SKM-1 treated with dmso at 0.1 percent for 144 hours (cell line): ENCODE measurements around the gene PMEL.
"Not testable (repeated sequence)": the region's sequence is repeated elsewhere in the genome, so short reads cannot be mapped to it uniquely, and the experiment has no call there.

Experiments used
- DNase-seq: peaks from one replicate; lab custom pipeline; 2025; ENCODE audit not compliant: unreplicated experiment; lab: John Stamatoyannopoulos, UW

Gene PMEL

GRCh38 chr12:55983232-55983842 is 17.5 kb upstream of the PMEL start:
- DNase-seq = peak; percentile 31

GRCh38 chr12:55982319-55982936 is 16.6 kb upstream of the PMEL start:
- no peak for DNase-seq

DNA sequence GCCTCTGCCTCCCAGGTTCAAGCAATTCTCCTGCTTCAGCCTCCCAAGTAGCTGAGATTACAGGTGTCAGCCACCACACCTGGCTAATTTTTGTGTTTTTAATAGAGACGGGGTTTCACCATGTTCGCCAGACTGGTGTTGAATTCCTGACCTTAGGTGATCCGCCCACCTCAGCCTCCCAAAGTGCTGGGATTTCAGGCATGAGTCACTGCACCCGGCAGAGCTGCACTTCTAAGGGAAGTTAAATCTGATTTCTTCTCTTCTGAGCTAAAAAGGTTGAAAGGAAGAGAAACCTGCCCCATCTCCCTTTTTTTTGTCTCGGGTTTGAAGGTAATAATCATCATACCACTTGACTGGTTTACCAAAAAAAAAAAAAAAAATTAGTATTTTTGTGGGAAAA is 16.0 kb upstream of the PMEL start:
- DNase-seq = not testable (repeated sequence)

DNA sequence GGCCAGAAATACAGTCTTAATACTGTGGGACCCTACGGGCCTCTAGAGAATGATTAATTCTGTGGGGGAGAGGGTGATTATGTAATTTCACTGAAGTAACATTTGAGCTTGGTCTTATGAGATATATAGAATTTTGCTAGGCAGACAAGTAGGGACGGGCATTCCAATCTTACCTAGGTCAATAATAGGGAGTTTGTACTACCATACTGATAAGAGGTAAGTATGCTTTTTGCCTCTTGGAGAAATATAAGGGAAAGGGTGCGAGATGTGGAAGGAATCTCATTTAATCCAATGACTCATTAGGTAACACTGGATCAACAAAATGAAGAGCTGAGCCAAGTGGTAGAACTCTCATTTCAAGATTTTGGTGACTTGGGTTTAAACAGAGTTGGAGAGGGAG is 13.2 kb upstream of the PMEL start:
- no peak for DNase-seq

DNA sequence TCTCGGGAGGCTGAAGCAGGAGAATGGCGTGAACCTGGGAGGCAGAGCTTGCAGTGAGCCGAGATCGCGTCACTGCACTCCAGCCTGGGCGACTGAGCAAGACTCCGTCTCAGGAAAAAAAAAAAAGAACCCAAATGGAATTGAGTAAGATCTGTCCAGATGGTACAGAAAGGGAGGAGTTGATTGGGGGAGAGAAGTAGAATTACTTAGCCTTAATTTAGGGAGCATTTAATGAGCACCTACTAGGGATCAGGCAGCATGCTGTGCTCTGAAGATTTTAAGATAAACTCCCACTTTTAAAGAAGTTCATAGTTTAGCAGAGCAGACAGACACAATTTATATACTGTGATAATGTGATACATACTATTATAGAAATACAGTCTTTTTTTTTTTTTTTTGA is 12.6 kb upstream of the PMEL start:
- no peak for DNase-seq

GRCh38 chr12:55974308-55974730 is 8.5 kb upstream of the PMEL start:
- no peak for DNase-seq

- peak; percentile 96 for DNase-seq
Measured at GRCh38 chr12:55973599-55974307, 7.9 kb upstream of the PMEL start, which contains the start of gene RAB5B. TSS of gene RAB5B (plus strand) at chr12:55974078. CDS start at chr12:55986961, 12,883 bp downstream.

DNA sequence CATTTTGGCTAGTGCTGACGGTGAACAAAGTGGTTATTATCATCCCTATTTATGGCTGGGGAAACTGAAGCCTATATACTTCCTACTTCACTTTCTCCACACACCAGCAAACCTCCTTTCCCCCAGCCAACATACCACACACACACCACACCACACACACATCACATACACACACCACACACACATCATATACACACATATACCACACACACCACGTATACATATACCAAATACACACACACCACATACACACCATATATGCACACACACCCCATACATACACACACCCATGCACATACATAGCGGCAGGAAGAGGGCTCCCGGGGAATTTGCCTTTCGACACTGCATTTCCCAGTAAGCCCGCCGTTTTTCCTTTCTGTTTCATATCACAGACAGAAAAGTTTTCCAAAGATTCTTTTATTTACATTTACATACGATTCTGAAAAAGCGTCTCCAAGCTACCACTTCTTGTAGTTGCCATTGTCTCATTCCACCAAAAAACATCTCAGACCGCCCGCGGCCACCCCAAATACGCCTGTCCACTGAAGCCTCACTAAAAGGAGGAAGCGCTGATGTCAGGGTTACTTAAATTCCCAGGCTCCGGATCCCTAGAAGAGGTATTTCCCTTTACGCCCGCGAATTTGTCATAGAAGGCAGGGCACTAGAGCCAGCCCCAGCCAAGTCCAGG is 7.2 kb upstream of the PMEL start:
- DNase-seq = no peak

GRCh38 chr12:55972456-55972855 is 6.6 kb upstream of the PMEL start:
- no peak for DNase-seq

- DNase-seq = no peak
Measured at GRCh38 chr12:55972042-55972441, 6.2 kb upstream of the PMEL start.

- no peak for DNase-seq
Measured at GRCh38 chr12:55970775-55971174, 4.9 kb upstream of the PMEL start.

GRCh38 chr12:55969356-55969755 is 3.5 kb upstream of the PMEL start:
- no peak for DNase-seq

DNA sequence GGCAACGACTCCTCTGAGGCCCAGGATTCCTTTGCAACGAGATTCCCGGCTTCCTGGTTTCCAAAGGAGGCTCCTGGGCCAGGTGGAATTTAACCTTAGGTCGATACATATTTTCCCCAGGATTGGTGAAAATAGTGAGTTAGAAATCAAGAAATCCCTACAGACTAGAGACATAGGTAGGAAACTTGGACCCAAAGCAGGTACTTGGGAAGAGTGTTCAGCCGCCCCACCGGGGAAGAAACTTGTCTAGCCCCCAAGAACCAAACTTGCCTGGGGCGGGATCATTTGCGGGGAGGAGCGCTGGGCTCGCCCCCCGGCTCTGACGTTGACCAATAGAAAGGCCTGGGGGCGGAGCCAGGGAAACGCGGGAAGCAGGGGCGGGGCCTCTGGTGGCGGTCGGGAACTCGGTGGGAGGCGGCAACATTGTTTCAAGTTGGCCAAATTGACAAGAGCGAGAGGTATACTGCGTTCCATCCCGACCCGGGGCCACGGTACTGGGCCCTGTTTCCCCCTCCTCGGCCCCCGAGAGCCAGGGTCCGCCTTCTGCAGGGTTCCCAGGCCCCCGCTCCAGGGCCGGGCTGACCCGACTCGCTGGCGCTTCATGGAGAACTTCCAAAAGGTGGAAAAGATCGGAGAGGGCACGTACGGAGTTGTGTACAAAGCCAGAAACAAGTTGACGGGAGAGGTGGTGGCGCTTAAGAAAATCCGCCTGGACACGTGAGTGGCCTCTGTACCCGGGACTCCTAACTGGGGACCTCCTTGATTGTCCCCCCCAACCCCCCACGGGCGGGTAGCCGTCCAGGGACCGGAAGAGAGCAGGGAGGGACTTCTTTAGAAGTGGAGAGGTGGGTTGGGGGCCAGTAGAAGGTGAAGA is 803 bp upstream of the PMEL start, which contains the start of gene CDK2:
TSS of gene CDK2 (plus strand) at position 423 of the 874 bp plus-strand sequence. CDS start at position 602, 179 bp downstream.
- peak; percentile 54 for DNase-seq

DNA sequence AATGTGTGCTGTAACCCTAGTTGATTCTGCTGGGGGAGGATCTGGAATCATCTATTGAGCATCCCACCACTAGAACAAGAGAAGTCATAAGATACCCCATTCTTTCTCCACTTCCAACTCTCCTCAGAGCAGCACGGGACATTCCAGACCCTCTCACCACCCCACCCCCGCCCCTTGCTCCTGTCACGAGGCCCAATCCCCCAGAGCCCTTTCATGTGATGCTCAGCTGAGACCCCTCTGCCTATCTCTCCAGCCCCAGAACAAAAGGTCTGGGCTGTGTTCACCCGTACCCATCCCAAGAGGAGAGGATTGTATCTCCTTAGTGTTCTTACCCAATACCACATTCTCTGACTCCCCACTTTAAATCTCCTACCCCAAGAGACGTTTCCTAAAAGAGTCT is 602 bp downstream of the PMEL start:
- DNase-seq = no peak

GRCh38 chr12:55963760-55964159 is 2.1 kb downstream of the PMEL start:
- no peak for DNase-seq

- DNase-seq = no peak
Measured at GRCh38 chr12:55957106-55957859, 8.6 kb downstream of the PMEL start.

- no peak for DNase-seq
Measured at GRCh38 chr12:55955800-55956508, 9.9 kb downstream of the PMEL start.

- DNase-seq = no peak
Measured at GRCh38 chr12:55955344-55955743, 10.5 kb downstream of the PMEL start.

DNA sequence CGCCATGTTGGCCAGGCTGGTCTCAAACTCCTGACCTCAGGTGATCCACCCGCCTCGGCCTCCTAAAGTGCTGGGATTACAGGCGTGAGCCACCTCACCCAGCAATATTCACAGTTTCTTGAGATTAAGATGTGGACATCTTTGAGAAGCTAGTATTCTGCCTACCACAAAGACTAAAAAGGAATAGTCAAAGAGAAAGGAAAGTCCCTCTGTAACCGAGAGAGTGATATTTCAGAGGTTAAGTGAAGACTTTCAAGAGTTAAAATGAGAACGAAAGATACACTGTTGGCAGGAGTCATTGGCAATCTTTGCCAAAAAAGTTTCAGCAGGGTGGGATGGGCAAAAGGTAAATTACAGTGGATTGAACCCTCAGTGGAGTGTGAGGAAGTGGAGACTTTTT is 19.3 kb downstream of the PMEL start:
- no peak for DNase-seq
